Spleen (tissue), 13 donors: ENCODE results near the gene EZH1. TPM values are rescaled to one million over a fixed set of nuclear protein-coding genes. Genes with fewer than 3 reads are reported as not detected.

Source experiments
- DNase-seq: peaks from one replicate; pipeline ENCODE4 v3.0.0-alpha.2; 2020
- H3K27ac ChIP-seq, 8 donors: fragments of 200-600 bp; sonication (generic) in 7 of 8; 1 replicate in 4 of 8; 2 replicates in 4 of 8; pipeline versions ENCODE4 v1.5.0 to v1.8.0; 2016 to 2021; ENCODE audit warnings: inconsistent platforms in 4 of 8, mild to moderate bottlenecking in 4 of 8, moderate library complexity in 1 of 8
- H3K27me3 ChIP-seq, 7 donors: fragments of 200-600 bp; sonication (generic) in 6 of 7; replicated peaks in 1 of 7; 1 replicate in 4 of 7; 2 replicates in 3 of 7; pipeline versions ENCODE4 v1.5.0 to v1.8.0; 2016 to 2021; ENCODE audit warnings: inconsistent platforms in 3 of 7, mild to moderate bottlenecking in 1 of 7
- H3K36me3 ChIP-seq, 6 donors: fragments of 200-600 bp; sonication (generic) in 5 of 6; 1 replicate in 4 of 6; 2 replicates in 2 of 6; pipeline versions ENCODE4 v1.5.0 to v1.8.0; 2016 to 2021; ENCODE audit warnings: inconsistent platforms in 2 of 6
- H3K4me1 ChIP-seq, 6 donors: fragments of 200-600 bp; sonication (generic) in 5 of 6; 1 replicate in 3 of 6; 2 replicates in 3 of 6; pipeline versions ENCODE4 v1.5.0 to v1.8.0; 2016 to 2021; ENCODE audit warnings: inconsistent platforms in 3 of 6
- H3K4me3 ChIP-seq, 8 donors: fragments of 200-600 bp; sonication (generic) in 7 of 8; 1 replicate in 4 of 8; 2 replicates in 4 of 8; pipeline versions ENCODE4 v1.5.0 to v1.8.0; 2016 to 2021; ENCODE audit warnings: inconsistent platforms in 4 of 8, mild to moderate bottlenecking in 4 of 8, moderate library complexity in 2 of 8
- H3K9me3 ChIP-seq, 8 donors: fragments of 200-600 bp; sonication (generic) in 7 of 8; 1 replicate in 4 of 8; 2 replicates in 4 of 8; pipeline versions ENCODE4 v1.5.0 to v1.8.0; 2016 to 2021; ENCODE audit warnings: inconsistent platforms in 4 of 8
- CTCF ChIP-seq, 11 experiments: fragments of 200-600 bp in 7 of 11; fragments of 450-650 bp in 4 of 11; sonication (generic) in 4 of 11; IDR thresholded peaks in 8 of 11; conservative IDR thresholded peaks in 3 of 11; 1 replicate in 7 of 11; 2 replicates in 4 of 11; pipeline versions ENCODE4 v1.4.0 to v1.8.0; 2016 to 2021; ENCODE audit warnings: antibody characterized with exemption in 11 of 11, inconsistent platforms in 4 of 11, mild to moderate bottlenecking in 1 of 11
- POLR2A ChIP-seq, 3 donors: fragments of 450-650 bp; IDR thresholded peaks; one replicate each; pipeline ENCODE4 v1.5.1; 2017; ENCODE audit warnings: antibody characterized with exemption in 3 of 3, mild to moderate bottlenecking in 1 of 3
- POLR2AphosphoS5 ChIP-seq, 3 donors: sonication (generic); formaldehyde crosslinking; IDR thresholded peaks; one replicate each; pipeline ENCODE4 v1.5.1; 2017; ENCODE audit warnings: antibody characterized with exemption in 3 of 3
- WGBS, 5 donors: extraction: QIAGEN DNeasy Blood & Tissue Kit in 3 of 5; methylation state at CpG; one replicate each; pipeline versions ENCODE4 v1.1.5 to v1.1.7; 2013 to 2018; 5-methylcytosine and 5-hydroxymethylcytosine counted together
- intact Hi-C: fragments of 100-400 bp; cut with DNase I; formaldehyde crosslinking; loops from one replicate; pipeline ENCODE4 v1.15.0; 2023; ENCODE audit warnings: low total_unique reads
- long read RNA-seq, 2 donors: transcript quantifications; one replicate each; lab custom pipeline, GENCODE V29; 2026
- polyA plus RNA-seq, 3 donors: library from polyadenylated mRNA; stranded (reverse); fragments of 200-250 nt; gene quantifications; one replicate each; pipeline ENCODE4 v1.2.1, GENCODE V29; 2013
- total RNA-seq, 7 donors: library from RNA; depleted of rRNA in 3 of 7; stranded (reverse); fragments of >200 nt in 3 of 7; fragmentation: NEBNext Ultra II Directional in 4 of 7; extraction: Animal tissue kit (Norgen Biotek cat#: 25700) in 4 of 7; gene quantifications; one replicate each; pipeline versions ENCODE4 v1.1.0 to v1.2.1, GENCODE V29; 2016 to 2021
- donor health status: healthy with polysubstance abuse.
- donor health status: DM: no; HTN: no; CAD: no; lungs with moderate emphysema.
- donor health status: DM: no; HTN: no; CAD: no.
- donor health status: Bipolar disorder and iron deficiency.
- donor health status: healthy.
- donor health status: DM: no; HTN: no; CAD: no.
- donor health status: DM: yes; HTN: yes; CAD: no.

EZH1 gene
- total RNA-seq: 100 to 1,000 TPM in 1 of 7 donors, 10 to 100 TPM in 6; 62.3 to 104 (median 75.5) TPM
- polyA plus RNA-seq: 10 to 100 TPM; 24.1 to 27.9 (median 27.1) TPM
- long read RNA-seq, donor 1, partial matches to known transcripts: 0 of 1 reads
- long read RNA-seq, donor 1, other reads (novel, unspliced or antisense): 0 of 1 reads
- long read RNA-seq, donor 2, partial matches to known transcripts: 0 of 1 reads
- long read RNA-seq, donor 2, other reads (novel, unspliced or antisense): 0 of 1 reads

GRCh38 chr17:42744806-42745617, at the start of gene EZH1:
Gene EZH1 (minus strand): TSS chr17:42745040. CDS start chr17:42728941, 16,099 bp downstream.
- Histone ChIP-seq H3K27me3 (peaks cover 0 to 8% (median 0%) of the 10 kb centered on the region in 7 donors), H3K9me3 (no peaks in the 10 kb centered on the region), H3K27ac (peak within 1 kb of the TSS; percentile 86 to 97 (median 94)), H3K36me3 (peaks cover 0 to 15% (median 0%) of the 10 kb centered on the region in 6 donors), H3K4me1 (peaks cover 18 to 61% (median 31%) of the 10 kb centered on the region in 6 donors), H3K4me3 (peak within 1 kb of the TSS; percentile 77 to 96 (median 84))
- WGBS, 5 donors: 6 to 10% (median 7%) methylated on average over 31 to 50 of the region's 50 CpGs
- DNase-seq: peak; percentile 98
- intact Hi-C loops: no loop called here
- TF ChIP-seq CTCF (IDR thresholded peaks at IDR 0.05 in 8 of 11, conservative IDR thresholded peaks at IDR 0.05 in 3 of 11) (peak in 6 of 11 experiments; percentile 24 to 52 (median 38)), POLR2A (IDR thresholded peaks at IDR 0.05) (peak in 2 of 3 donors; percentile 45 to 81), POLR2AphosphoS5 (IDR thresholded peaks at IDR 0.05) (peak; percentile 97 to 98 (median 97))

GRCh38 chr17:42792545-42792944, 47.7 kb upstream of the EZH1 start:
- TF ChIP-seq POLR2AphosphoS5 (IDR thresholded peaks at IDR 0.05) (no peak), CTCF (IDR thresholded peaks at IDR 0.05 in 8 of 11, conservative IDR thresholded peaks at IDR 0.05 in 3 of 11) (no peak), POLR2A (IDR thresholded peaks at IDR 0.05) (no peak)
- DNase-seq: no peak
- H3K27me3 ChIP-seq: peaks cover 0 to 6% (median 0%) of the 10 kb centered on the region in 7 donors
- peaks cover 8 to 28% (median 13%) of the 10 kb centered on the region in 6 donors for H3K4me1 ChIP-seq
- no peak overlapping the region for H3K4me3 ChIP-seq
- peaks cover 0 to 20% (median 2%) of the 10 kb centered on the region in 6 donors for H3K36me3 ChIP-seq
- WGBS, 5 donors: 77 to 84% (median 81%) methylated on average over 5 of the region's 5 CpGs
- no peaks in the 10 kb centered on the region for H3K9me3 ChIP-seq
- intact Hi-C loops: no loop called here
- H3K27ac ChIP-seq: no peak overlapping the region

GRCh38 chr17:42791948-42792347, 47.1 kb upstream of the EZH1 start:
- intact Hi-C loops: no loop called here
- Histone ChIP-seq H3K4me1 (peaks cover 2 to 22% (median 7%) of the 10 kb centered on the region in 6 donors), H3K4me3 (no peak overlapping the region), H3K36me3 (peaks cover 0 to 19% (median 2%) of the 10 kb centered on the region in 6 donors), H3K27ac (no peak overlapping the region), H3K27me3 (peaks cover 0 to 10% (median 0%) of the 10 kb centered on the region in 7 donors), H3K9me3 (no peaks in the 10 kb centered on the region)
- TF ChIP-seq POLR2A (IDR thresholded peaks at IDR 0.05) (no peak), POLR2AphosphoS5 (IDR thresholded peaks at IDR 0.05) (no peak), CTCF (IDR thresholded peaks at IDR 0.05 in 8 of 11, conservative IDR thresholded peaks at IDR 0.05 in 3 of 11) (no peak)
- no peak for DNase-seq
- 76 to 91% (median 78%) methylated on average over 2 of the region's 2 CpGs for WGBS, 5 donors

- H3K27me3 ChIP-seq: peaks cover 0 to 56% (median 33%) of the 10 kb centered on the region in 7 donors
These were observed 42.4 kb upstream of the EZH1 start for GRCh38 chr17:42787266-42787665.

More at GRCh38 chr17:42787266-42787665, 42.4 kb upstream of the EZH1 start:
- Histone ChIP-seq H3K9me3 (no peaks in the 10 kb centered on the region), H3K4me1 (peaks cover 3 to 31% (median 20%) of the 10 kb centered on the region in 6 donors), H3K4me3 (no peak overlapping the region), H3K27ac (no peak overlapping the region), H3K36me3 (no peaks in the 10 kb centered on the region)
- 89 to 94% (median 91%) methylated on average over 10 to 11 of the region's 11 CpGs for WGBS, 5 donors
- no peak for TF ChIP-seq POLR2A (IDR thresholded peaks at IDR 0.05)
- no peak for TF ChIP-seq CTCF (IDR thresholded peaks at IDR 0.05 in 8 of 11, conservative IDR thresholded peaks at IDR 0.05 in 3 of 11)
- TF ChIP-seq POLR2AphosphoS5 (IDR thresholded peaks at IDR 0.05): no peak
- DNase-seq: no peak
- intact Hi-C loops: no loop called here
